ENCODE measurements around the gene KIF6. TPM values are rescaled to one million over a fixed set of nuclear protein-coding genes. Genes with fewer than 3 reads are reported as not detected.

KIF6 gene
- total RNA-seq, 1 donor from 2014 or later = 0.33 TPM

GRCh38 chr6:39430871-39431523, 294.2 kb downstream of the KIF6 start:
- no peaks in the 10 kb centered on the region for H3K36me3 Mint-ChIP-seq (ENCODE audit: low read depth)
- H3K4me3 Mint-ChIP-seq = no peak overlapping the region
- H3K27ac Mint-ChIP-seq = no peak overlapping the region
- no peaks in the 10 kb centered on the region for H3K27me3 Mint-ChIP-seq
- DNase-seq = no peak
- H3K9me3 Mint-ChIP-seq = no peaks in the 10 kb centered on the region
- H3K4me1 Mint-ChIP-seq = no peaks in the 10 kb centered on the region
- intact Hi-C loops (cut with micrococcal nuclease) = no loop called here

GRCh38 chr6:39430446-39430845, 294.8 kb downstream of the KIF6 start:
- no peaks in the 10 kb centered on the region for H3K27me3 Mint-ChIP-seq
- no peaks in the 10 kb centered on the region for H3K4me1 Mint-ChIP-seq
- no peak overlapping the region for H3K4me3 Mint-ChIP-seq
- intact Hi-C loops (cut with micrococcal nuclease) = no loop called here
- no peaks in the 10 kb centered on the region for H3K36me3 Mint-ChIP-seq (ENCODE audit: low read depth)
- H3K9me3 Mint-ChIP-seq = no peaks in the 10 kb centered on the region
- H3K27ac Mint-ChIP-seq = no peak overlapping the region
- DNase-seq = no peak

GRCh38 chr6:39428816-39429215, 296.4 kb downstream of the KIF6 start:
- H3K27me3 Mint-ChIP-seq = no peaks in the 10 kb centered on the region
- H3K27ac Mint-ChIP-seq = no peak overlapping the region
- intact Hi-C loops (cut with micrococcal nuclease) = no loop called here

GRCh38 chr6:39428152-39428551, 297.1 kb downstream of the KIF6 start:
- intact Hi-C loops (cut with micrococcal nuclease) = no loop called here
- Mint-ChIP-seq H3K4me1 (no peaks in the 10 kb centered on the region), H3K27ac (no peak overlapping the region), H3K36me3 (ENCODE audit: low read depth) (no peaks in the 10 kb centered on the region), H3K4me3 (no peak overlapping the region), H3K9me3 (no peaks in the 10 kb centered on the region), H3K27me3 (no peaks in the 10 kb centered on the region)
- no peak for DNase-seq

More at GRCh38 chr6:39428816-39429215, 296.4 kb downstream of the KIF6 start:
- Mint-ChIP-seq H3K36me3 (ENCODE audit: low read depth) (no peaks in the 10 kb centered on the region), H3K9me3 (no peaks in the 10 kb centered on the region), H3K4me1 (no peaks in the 10 kb centered on the region), H3K4me3 (no peak overlapping the region)
- DNase-seq = no peak

- DNase-seq = no peak
- no peaks in the 10 kb centered on the region for H3K4me1 Mint-ChIP-seq
- H3K36me3 Mint-ChIP-seq (ENCODE audit: low read depth) = no peaks in the 10 kb centered on the region
- no peaks in the 10 kb centered on the region for H3K27me3 Mint-ChIP-seq
- H3K27ac Mint-ChIP-seq = no peak overlapping the region
- intact Hi-C loops (cut with micrococcal nuclease) = no loop called here
- H3K9me3 Mint-ChIP-seq = no peaks in the 10 kb centered on the region
- H3K4me3 Mint-ChIP-seq = no peak overlapping the region
Observed at GRCh38 chr6:39426073-39426456, 299.1 kb downstream of the KIF6 start.

- DNase-seq = no peak
- H3K4me3 Mint-ChIP-seq = no peak overlapping the region
- no peak overlapping the region for H3K27ac Mint-ChIP-seq
- no peaks in the 10 kb centered on the region for H3K4me1 Mint-ChIP-seq
- no peaks in the 10 kb centered on the region for H3K27me3 Mint-ChIP-seq
- H3K36me3 Mint-ChIP-seq (ENCODE audit: low read depth) = no peaks in the 10 kb centered on the region
- no peaks in the 10 kb centered on the region for H3K9me3 Mint-ChIP-seq
- intact Hi-C loops (cut with micrococcal nuclease) = no loop called here
Observed at GRCh38 chr6:39425346-39426072, 299.7 kb downstream of the KIF6 start.

- Mint-ChIP-seq H3K4me3 (no peak overlapping the region), H3K27me3 (no peaks in the 10 kb centered on the region), H3K27ac (no peak overlapping the region), H3K36me3 (ENCODE audit: low read depth) (no peaks in the 10 kb centered on the region), H3K9me3 (no peaks in the 10 kb centered on the region), H3K4me1 (no peaks in the 10 kb centered on the region)
- DNase-seq = no peak
- intact Hi-C loops (cut with micrococcal nuclease) = no loop called here
Observed at GRCh38 chr6:39424831-39425230, 300.4 kb downstream of the KIF6 start.

GRCh38 chr6:39422238-39422637, 303.0 kb downstream of the KIF6 start:
- intact Hi-C loops (cut with micrococcal nuclease) = no loop called here
- no peaks in the 10 kb centered on the region for H3K9me3 Mint-ChIP-seq
- no peaks in the 10 kb centered on the region for H3K36me3 Mint-ChIP-seq (ENCODE audit: low read depth)
- H3K27ac Mint-ChIP-seq = no peak overlapping the region
- no peaks in the 10 kb centered on the region for H3K27me3 Mint-ChIP-seq
- H3K4me3 Mint-ChIP-seq = no peak overlapping the region
- no peak for DNase-seq
- H3K4me1 Mint-ChIP-seq = no peaks in the 10 kb centered on the region

- no peak overlapping the region for H3K4me3 Mint-ChIP-seq
- no peak overlapping the region for H3K27ac Mint-ChIP-seq
- H3K27me3 Mint-ChIP-seq = no peaks in the 10 kb centered on the region
- intact Hi-C loops (cut with micrococcal nuclease) = no loop called here
- H3K9me3 Mint-ChIP-seq = no peaks in the 10 kb centered on the region
- no peaks in the 10 kb centered on the region for H3K4me1 Mint-ChIP-seq
- no peak for DNase-seq
- no peaks in the 10 kb centered on the region for H3K36me3 Mint-ChIP-seq (ENCODE audit: low read depth)
Observed at GRCh38 chr6:39421383-39422225, 303.6 kb downstream of the KIF6 start.

GRCh38 chr6:39420300-39421265, 304.6 kb downstream of the KIF6 start:
- no peak overlapping the region for H3K27ac Mint-ChIP-seq
- no peak overlapping the region for H3K4me3 Mint-ChIP-seq
- no peak for DNase-seq
- H3K4me1 Mint-ChIP-seq = no peaks in the 10 kb centered on the region
- no peaks in the 10 kb centered on the region for H3K9me3 Mint-ChIP-seq
- no peaks in the 10 kb centered on the region for H3K27me3 Mint-ChIP-seq
- no peaks in the 10 kb centered on the region for H3K36me3 Mint-ChIP-seq (ENCODE audit: low read depth)
- intact Hi-C loops (cut with micrococcal nuclease) = no loop called here

- Mint-ChIP-seq H3K9me3 (no peaks in the 10 kb centered on the region), H3K4me3 (no peak overlapping the region), H3K36me3 (ENCODE audit: low read depth) (no peaks in the 10 kb centered on the region), H3K27me3 (no peaks in the 10 kb centered on the region), H3K4me1 (no peaks in the 10 kb centered on the region), H3K27ac (no peak overlapping the region)
- no peak for DNase-seq
- intact Hi-C loops (cut with micrococcal nuclease) = no loop called here
Observed at GRCh38 chr6:39419607-39420006, 305.6 kb downstream of the KIF6 start.

- H3K4me1 Mint-ChIP-seq = no peaks in the 10 kb centered on the region
Observed at GRCh38 chr6:39417440-39417839, 307.8 kb downstream of the KIF6 start.

GRCh38 chr6:39416728-39417127, 308.5 kb downstream of the KIF6 start:
- intact Hi-C loops (cut with micrococcal nuclease) = no loop called here
- Mint-ChIP-seq H3K4me3 (no peak overlapping the region), H3K9me3 (no peaks in the 10 kb centered on the region), H3K36me3 (ENCODE audit: low read depth) (no peaks in the 10 kb centered on the region), H3K27ac (no peak overlapping the region), H3K4me1 (no peaks in the 10 kb centered on the region), H3K27me3 (peaks cover 2% of the 10 kb centered on the region)
- no peak for DNase-seq

More at GRCh38 chr6:39417440-39417839, 307.8 kb downstream of the KIF6 start:
- H3K27ac Mint-ChIP-seq = no peak overlapping the region
- peaks cover 2% of the 10 kb centered on the region for H3K27me3 Mint-ChIP-seq
- intact Hi-C loops (cut with micrococcal nuclease) = no loop called here
- H3K9me3 Mint-ChIP-seq = no peaks in the 10 kb centered on the region
- no peak for DNase-seq
- H3K36me3 Mint-ChIP-seq (ENCODE audit: low read depth) = no peaks in the 10 kb centered on the region
- H3K4me3 Mint-ChIP-seq = no peak overlapping the region
